ENCODE data around the gene ACSL4. TPM values are rescaled to one million over a fixed set of nuclear protein-coding genes. Genes with fewer than 3 reads are reported as not detected.

ACSL4 gene
- polyA plus RNA-seq, 1 donor from 2014 or later = 101 TPM

DNA sequence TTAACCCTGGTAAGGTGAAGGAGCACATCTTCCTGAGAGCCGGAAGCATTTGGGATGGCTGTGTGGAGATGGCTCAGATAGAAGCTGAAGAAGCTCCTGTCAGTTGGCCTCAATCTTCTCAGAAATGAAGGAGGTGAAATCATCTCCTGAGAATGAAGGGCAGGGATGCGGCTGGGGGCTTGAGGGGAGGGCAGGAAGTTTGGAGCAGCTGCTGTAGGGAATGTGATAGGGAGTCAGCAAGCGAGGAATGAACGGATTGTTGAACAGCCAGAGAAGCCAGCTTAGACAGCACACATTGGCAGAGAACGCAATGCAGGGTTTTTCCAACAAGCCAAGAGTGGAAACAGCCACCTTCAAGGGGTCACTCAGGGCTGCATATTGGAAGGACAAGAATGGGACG lies 118.1 kb downstream of the ACSL4 start:
- no peak overlapping the region for H3K9ac ChIP-seq (ENCODE audit: low read length)
- H3K27ac ChIP-seq (ENCODE audit: low read length) = no peak overlapping the region
- H3K27me3 ChIP-seq (ENCODE audit: insufficient read depth, low read depth, low read length) = no peaks in the 10 kb centered on the region
- H2AFZ ChIP-seq (ENCODE audit: low read depth, low read length) = no peak overlapping the region
- no peaks in the 10 kb centered on the region for H3K79me2 ChIP-seq (replicated peaks; ENCODE audit: insufficient read depth, low read length)
- H3K9me2 ChIP-seq (ENCODE audit: insufficient read depth, low read length) = no peaks in the 10 kb centered on the region
- H3K4me2 ChIP-seq (ENCODE audit: low read length) = no peak overlapping the region
- TF ChIP-seq SMC3 (conservative IDR thresholded peaks at IDR 0.05; ENCODE audit: poor library complexity) (no peak), TAF1 (IDR thresholded peaks at IDR 0.05; ENCODE audit: low read depth) (no peak), RAD21 (conservative IDR thresholded peaks at IDR 0.05) (no peak), EZH2 (IDR thresholded peaks at IDR 0.05; ENCODE audit: borderline replicate concordance, insufficient read depth, low read length, poor library complexity, severe bottlenecking) (no peak), MXI1 (conservative IDR thresholded peaks at IDR 0.05; ENCODE audit: poor library complexity, severe bottlenecking) (no peak), EP300 (conservative IDR thresholded peaks at IDR 0.05; ENCODE audit: poor library complexity, severe bottlenecking) (no peak), POLR2AphosphoS5 (IDR thresholded peaks at IDR 0.05) (no peak)
- TF ChIP-seq, protein P1, sequence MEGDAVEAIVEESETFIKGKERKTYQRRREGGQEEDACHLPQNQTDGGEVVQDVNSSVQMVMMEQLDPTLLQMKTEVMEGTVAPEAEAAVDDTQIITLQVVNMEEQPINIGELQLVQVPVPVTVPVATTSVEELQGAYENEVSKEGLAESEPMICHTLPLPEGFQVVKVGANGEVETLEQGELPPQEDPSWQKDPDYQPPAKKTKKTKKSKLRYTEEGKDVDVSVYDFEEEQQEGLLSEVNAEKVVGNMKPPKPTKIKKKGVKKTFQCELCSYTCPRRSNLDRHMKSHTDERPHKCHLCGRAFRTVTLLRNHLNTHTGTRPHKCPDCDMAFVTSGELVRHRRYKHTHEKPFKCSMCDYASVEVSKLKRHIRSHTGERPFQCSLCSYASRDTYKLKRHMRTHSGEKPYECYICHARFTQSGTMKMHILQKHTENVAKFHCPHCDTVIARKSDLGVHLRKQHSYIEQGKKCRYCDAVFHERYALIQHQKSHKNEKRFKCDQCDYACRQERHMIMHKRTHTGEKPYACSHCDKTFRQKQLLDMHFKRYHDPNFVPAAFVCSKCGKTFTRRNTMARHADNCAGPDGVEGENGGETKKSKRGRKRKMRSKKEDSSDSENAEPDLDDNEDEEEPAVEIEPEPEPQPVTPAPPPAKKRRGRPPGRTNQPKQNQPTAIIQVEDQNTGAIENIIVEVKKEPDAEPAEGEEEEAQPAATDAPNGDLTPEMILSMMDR (IDR thresholded peaks at IDR 0.05; ENCODE audit: poor library complexity, severe bottlenecking) = no peak
- TF ChIP-seq, protein P2, sequence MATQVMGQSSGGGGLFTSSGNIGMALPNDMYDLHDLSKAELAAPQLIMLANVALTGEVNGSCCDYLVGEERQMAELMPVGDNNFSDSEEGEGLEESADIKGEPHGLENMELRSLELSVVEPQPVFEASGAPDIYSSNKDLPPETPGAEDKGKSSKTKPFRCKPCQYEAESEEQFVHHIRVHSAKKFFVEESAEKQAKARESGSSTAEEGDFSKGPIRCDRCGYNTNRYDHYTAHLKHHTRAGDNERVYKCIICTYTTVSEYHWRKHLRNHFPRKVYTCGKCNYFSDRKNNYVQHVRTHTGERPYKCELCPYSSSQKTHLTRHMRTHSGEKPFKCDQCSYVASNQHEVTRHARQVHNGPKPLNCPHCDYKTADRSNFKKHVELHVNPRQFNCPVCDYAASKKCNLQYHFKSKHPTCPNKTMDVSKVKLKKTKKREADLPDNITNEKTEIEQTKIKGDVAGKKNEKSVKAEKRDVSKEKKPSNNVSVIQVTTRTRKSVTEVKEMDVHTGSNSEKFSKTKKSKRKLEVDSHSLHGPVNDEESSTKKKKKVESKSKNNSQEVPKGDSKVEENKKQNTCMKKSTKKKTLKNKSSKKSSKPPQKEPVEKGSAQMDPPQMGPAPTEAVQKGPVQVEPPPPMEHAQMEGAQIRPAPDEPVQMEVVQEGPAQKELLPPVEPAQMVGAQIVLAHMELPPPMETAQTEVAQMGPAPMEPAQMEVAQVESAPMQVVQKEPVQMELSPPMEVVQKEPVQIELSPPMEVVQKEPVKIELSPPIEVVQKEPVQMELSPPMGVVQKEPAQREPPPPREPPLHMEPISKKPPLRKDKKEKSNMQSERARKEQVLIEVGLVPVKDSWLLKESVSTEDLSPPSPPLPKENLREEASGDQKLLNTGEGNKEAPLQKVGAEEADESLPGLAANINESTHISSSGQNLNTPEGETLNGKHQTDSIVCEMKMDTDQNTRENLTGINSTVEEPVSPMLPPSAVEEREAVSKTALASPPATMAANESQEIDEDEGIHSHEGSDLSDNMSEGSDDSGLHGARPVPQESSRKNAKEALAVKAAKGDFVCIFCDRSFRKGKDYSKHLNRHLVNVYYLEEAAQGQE (IDR thresholded peaks at IDR 0.05; ENCODE audit: borderline replicate concordance) = no peak
- H3F3A ChIP-seq (ENCODE audit: insufficient read depth, low read length, poor library complexity, severe bottlenecking) = no peaks in the 10 kb centered on the region
- H4K20me1 ChIP-seq (ENCODE audit: insufficient read depth) = no peaks in the 10 kb centered on the region
- H3K36me3 ChIP-seq (ENCODE audit: insufficient read depth, low read length) = no peaks in the 10 kb centered on the region
- no peak overlapping the region for H3K4me3 ChIP-seq (ENCODE audit: low read length)
- no peaks in the 10 kb centered on the region for H3K9me3 ChIP-seq (ENCODE audit: low read length)

DNA sequence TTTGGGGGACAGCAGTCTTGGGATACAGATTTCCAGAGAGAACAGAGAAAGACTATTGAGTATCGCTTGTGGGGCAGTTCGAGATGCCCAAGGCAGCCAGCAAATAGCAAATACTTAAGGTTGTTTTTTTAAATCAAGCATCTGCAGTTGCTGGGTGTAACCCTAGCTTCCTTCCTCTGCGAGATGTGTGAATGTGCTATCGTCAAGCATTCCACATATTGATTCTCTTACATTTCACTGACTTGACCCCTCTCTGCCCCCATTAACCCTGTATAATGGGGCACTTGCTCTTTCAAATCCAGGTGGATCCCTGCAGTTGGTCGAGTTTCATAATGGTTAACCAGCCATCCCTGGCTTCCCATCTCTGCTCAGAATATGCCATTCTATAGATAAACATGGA lies 131.6 kb downstream of the ACSL4 start:
- Histone ChIP-seq H3K36me3 (ENCODE audit: insufficient read depth, low read length) (no peaks in the 10 kb centered on the region), H3K9ac (ENCODE audit: low read length) (no peak overlapping the region), H3F3A (ENCODE audit: insufficient read depth, low read length, poor library complexity, severe bottlenecking) (no peaks in the 10 kb centered on the region), H2AFZ (ENCODE audit: low read depth, low read length) (no peak overlapping the region), H3K9me3 (ENCODE audit: low read length) (no peaks in the 10 kb centered on the region), H3K9me2 (ENCODE audit: insufficient read depth, low read length) (no peaks in the 10 kb centered on the region), H3K4me2 (ENCODE audit: low read length) (no peak overlapping the region), H3K79me2 (replicated peaks; ENCODE audit: insufficient read depth, low read length) (no peaks in the 10 kb centered on the region), H3K27me3 (ENCODE audit: insufficient read depth, low read depth, low read length) (no peaks in the 10 kb centered on the region), H4K20me1 (ENCODE audit: insufficient read depth) (no peaks in the 10 kb centered on the region), H3K27ac (ENCODE audit: low read length) (no peak overlapping the region), H3K4me3 (ENCODE audit: low read length) (no peak overlapping the region)
- TF ChIP-seq POLR2AphosphoS5 (IDR thresholded peaks at IDR 0.05) = no peak
- TF ChIP-seq, protein P2 (IDR thresholded peaks at IDR 0.05; ENCODE audit: borderline replicate concordance) = no peak
- no peak for TF ChIP-seq EZH2 (IDR thresholded peaks at IDR 0.05; ENCODE audit: borderline replicate concordance, insufficient read depth, low read length, poor library complexity, severe bottlenecking)
- no peak for TF ChIP-seq TAF1 (IDR thresholded peaks at IDR 0.05; ENCODE audit: low read depth)
